HepG2 (cell line): Measurements from ENCODE around the gene PPP3R1. TPM values are rescaled to one million over a fixed set of nuclear protein-coding genes. Genes with fewer than 3 reads are reported as not detected.

Source experiments
- CC2D1A ChIP-seq: sonication (generic); formaldehyde crosslinking; IDR thresholded peaks from 2 replicates; pipeline ENCODE4 v1.8.1; 2023; ENCODE audit warnings: mild to moderate bottlenecking, missing genetic modification reagents
- CEBPG ChIP-seq: IDR thresholded peaks from 2 replicates; pipeline ENCODE4 v1.6.1; 2016
- EHMT2 ChIP-seq: fragments of 200-600 bp; sonication (generic); IDR thresholded peaks from 2 replicates; pipeline ENCODE4 v1.7.0; 2017; ENCODE audit warnings: antibody characterized with exemption, low read depth, low read length, borderline replicate concordance
- KIAA2018 ChIP-seq: sonication (generic); formaldehyde crosslinking; IDR thresholded peaks from 2 replicates; pipeline ENCODE4 v1.5.0; 2020; ENCODE audit warnings: mild to moderate bottlenecking, missing genetic modification reagents, borderline replicate concordance
- MED1 ChIP-seq: sonication (generic); formaldehyde crosslinking; IDR thresholded peaks from 2 replicates; pipeline ENCODE4 v1.4.0; 2020; ENCODE audit warnings: missing genetic modification reagents
- MED13 ChIP-seq: sonication (generic); formaldehyde crosslinking; IDR thresholded peaks from 2 replicates; pipeline ENCODE4 v1.5.0; 2020; ENCODE audit warnings: missing genetic modification reagents
- MEF2D ChIP-seq: sonication (generic); formaldehyde crosslinking; IDR thresholded peaks from 2 replicates; pipeline ENCODE4 v1.5.1; 2020; ENCODE audit warnings: mild to moderate bottlenecking, missing genetic modification reagents
- MLLT10 ChIP-seq: sonication (generic); formaldehyde crosslinking; IDR thresholded peaks from 2 replicates; pipeline ENCODE4 v1.4.0; 2020; ENCODE audit warnings: missing genetic modification reagents
- PATZ1 ChIP-seq: sonication (generic); formaldehyde crosslinking; IDR thresholded peaks from 2 replicates; pipeline ENCODE4 v1.4.0; 2020; ENCODE audit warnings: missing genetic modification reagents
- TFDP1 ChIP-seq: IDR thresholded peaks from 2 replicates; pipeline ENCODE4 v1.6.1; 2016; ENCODE audit warnings: missing compliant biosample characterization, missing genetic modification reagents, borderline replicate concordance
- THAP8 ChIP-seq: sonication (generic); formaldehyde crosslinking; IDR thresholded peaks from 2 replicates; pipeline ENCODE4 v1.5.1; 2020; ENCODE audit warnings: missing genetic modification reagents, mild to moderate bottlenecking, borderline replicate concordance
- ZBTB25 ChIP-seq: IDR thresholded peaks from 2 replicates; pipeline ENCODE4 v1.6.1; 2018; ENCODE audit warnings: missing genetic modification reagents
- ZNF816 ChIP-seq: sonication (generic); formaldehyde crosslinking; IDR thresholded peaks from 2 replicates; pipeline ENCODE4 v1.8.0; 2022; ENCODE audit warnings: missing genetic modification reagents, mild to moderate bottlenecking, borderline replicate concordance
- ZNF839 ChIP-seq: sonication (generic); formaldehyde crosslinking; IDR thresholded peaks from 2 replicates; pipeline ENCODE4 v1.4.0; 2020; ENCODE audit warnings: missing genetic modification reagents, mild to moderate bottlenecking, borderline replicate concordance
- polyA plus RNA-seq, 8 experiments: library from polyadenylated mRNA; depleted of rRNA in 3 of 8; stranded (reverse) in 7 of 8; unstranded in 1 of 8; fragments of >200 nt; fragmentation: Illumina TruSeq in 4 of 8; extraction: Trizol in 4 of 8; gene quantifications; 2 replicates each; pipeline versions ENCODE4 v1.2.1 to v1.2.3, GENCODE V29; 2011 to 2016; ENCODE audit warnings: low read depth in 4 of 8, missing spikeins in 1 of 8, mixed read lengths in 1 of 8; ENCODE audit not compliant: insufficient read depth in 1 of 8
- total RNA-seq, 5 experiments: library from RNA; depleted of rRNA; stranded (reverse); fragments of >200 nt; fragmentation: Illumina TruSeq; extraction: Trizol; gene quantifications; 2 replicates each; pipeline ENCODE4 v1.2.3, GENCODE V29; 2016; ENCODE audit warnings: low read depth in 1 of 5

The PPP3R1 gene
- total and polyA plus RNA-seq, 2 of the 13 experiments (the other 11 are each of a cell fraction or from before 2014, with no cell fraction given): 11.6 to 25.7 TPM

- TF ChIP-seq PATZ1 (CRISPR knock-in tag) (peak; percentile 99), CEBPG (CRISPR knock-in tag) (0 out of 2 replicates have a peak, but pooled peaks have one; percentile 1), MED1 (peak; percentile 79), MEF2D (CRISPR knock-in tag) (peak; percentile 83; the same call in 1 of the 2 replicates), ZNF816 (peak; percentile 94; the same call in 1 of the 2 replicates), CC2D1A (CRISPR knock-in tag) (0 out of 2 replicates have a peak, but pooled peaks have one; percentile 54), MED13 (CRISPR knock-in tag) (no peak), ZBTB25 (CRISPR knock-in tag) (peak; percentile 83; the same call in 1 of the 2 replicates), ZNF839 (CRISPR knock-in tag) (0 out of 2 replicates have a peak, but pooled peaks have one; percentile 12), MLLT10 (CRISPR knock-in tag) (no peak), EHMT2 (no peak), THAP8 (CRISPR knock-in tag) (no peak), KIAA2018 (CRISPR knock-in tag) (peak; percentile 79; the same call in 1 of the 2 replicates), TFDP1 (CRISPR knock-in tag) (peak; percentile 94)
Measured at GRCh38 chr2:68252400-68253218, at the start of gene PPP3R1 (continued).
